IPS-20b (cell line): ENCODE measurements around the gene UBE2G2.
A peak's percentile ranks its signal among the peaks of the same experiment; 100 is the strongest.

ENCODE experiments used
- H3K27ac ChIP-seq: one replicate; pipeline ENCODE4 v1.5.1; 2013; ENCODE audit warnings: low read length
- H3K27me3 ChIP-seq: 2 replicates; pipeline ENCODE4 v1.6.1; 2013; ENCODE audit warnings: mild to moderate bottlenecking, low read length, inconsistent platforms; ENCODE audit not compliant: insufficient read depth
- H3K36me3 ChIP-seq: 2 replicates; pipeline ENCODE4 v1.6.1; 2013; ENCODE audit warnings: low read depth, mild to moderate bottlenecking, inconsistent platforms, low read length, moderate library complexity; ENCODE audit not compliant: insufficient read depth
- H3K4me1 ChIP-seq: 2 replicates; pipeline ENCODE4 v1.6.1; 2013; ENCODE audit warnings: mild to moderate bottlenecking, control low read depth, inconsistent platforms, low read length, moderate library complexity; ENCODE audit not compliant: insufficient read depth
- H3K4me3 ChIP-seq: 2 replicates; pipeline ENCODE4 v1.5.1; 2013; ENCODE audit warnings: mild to moderate bottlenecking, low read length, inconsistent platforms
- H3K9ac ChIP-seq: 2 replicates; pipeline ENCODE4 v1.6.1; 2013; ENCODE audit warnings: low read depth, mild to moderate bottlenecking, inconsistent platforms, low read length, moderate library complexity
- H3K9me3 ChIP-seq: 2 replicates; pipeline ENCODE4 v1.6.1; 2013; ENCODE audit warnings: mild to moderate bottlenecking, low read depth, low read length, inconsistent platforms; ENCODE audit not compliant: insufficient read depth

The UBE2G2 gene

GRCh38 chr21:44844256-44844655, 42.6 kb upstream of the UBE2G2 start:
- Histone ChIP-seq H3K9ac (peak overlapping the region; percentile 47; the same call in 1 of the 2 replicates), H3K4me1 (peaks cover 2% of the 10 kb centered on the region; the same call in 1 of the 2 replicates)

DNA sequence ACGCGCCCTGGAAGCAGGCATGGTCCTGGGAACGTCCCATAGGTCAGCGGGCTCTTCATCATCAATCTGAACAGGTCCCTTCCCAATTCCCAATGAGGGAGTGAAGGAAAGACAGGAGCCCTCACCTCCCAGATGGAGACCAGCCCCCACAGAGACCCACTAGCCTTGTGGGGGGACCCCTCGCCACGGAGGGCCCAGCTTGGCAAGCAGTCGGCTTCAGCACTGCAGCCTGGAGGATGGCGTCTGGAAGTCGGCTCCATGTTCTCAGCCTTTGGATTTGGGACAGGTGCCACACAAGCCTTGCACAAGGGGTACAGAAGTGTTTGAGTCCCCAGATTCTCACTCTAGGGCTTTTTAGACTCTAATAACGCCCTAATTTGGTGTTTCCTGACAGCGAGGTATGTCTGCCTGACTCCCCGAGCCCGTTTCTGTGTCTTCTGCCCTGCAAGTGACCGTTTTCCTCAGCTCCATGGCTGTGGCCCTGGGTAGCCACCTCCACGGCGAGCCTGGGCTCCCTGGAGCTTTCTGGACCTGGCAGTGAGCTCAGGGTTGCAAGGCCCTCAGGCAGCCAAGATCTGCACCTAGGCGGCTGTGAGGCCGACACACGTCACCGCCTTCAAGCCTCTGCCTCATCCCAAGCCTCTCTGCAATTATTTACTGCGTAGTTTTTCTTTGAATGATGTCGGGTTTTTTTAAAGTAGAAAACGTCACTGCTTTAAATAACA, 41.3 kb upstream of the UBE2G2 start:
- Histone ChIP-seq H3K9me3 (no peaks in the 10 kb centered on the region), H3K4me3 (no peak overlapping the region), H3K27me3 (no peaks in the 10 kb centered on the region), H3K9ac (no peak overlapping the region), H3K27ac (no peak overlapping the region), H3K4me1 (peaks cover 2% of the 10 kb centered on the region; the same call in 1 of the 2 replicates), H3K36me3 (no peaks in the 10 kb centered on the region)

More at GRCh38 chr21:44844256-44844655, 42.6 kb upstream of the UBE2G2 start:
- Histone ChIP-seq H3K4me3 (peak overlapping the region; percentile 58; the same call in 1 of the 2 replicates), H3K27me3 (no peaks in the 10 kb centered on the region), H3K36me3 (peaks cover 2% of the 10 kb centered on the region), H3K27ac (no peak overlapping the region), H3K9me3 (no peaks in the 10 kb centered on the region)

GRCh38 chr21:44842087-44842486, 40.5 kb upstream of the UBE2G2 start:
- Histone ChIP-seq H3K9me3 (no peaks in the 10 kb centered on the region), H3K27ac (no peak overlapping the region), H3K36me3 (no peaks in the 10 kb centered on the region), H3K4me3 (no peak overlapping the region), H3K4me1 (peaks cover 2% of the 10 kb centered on the region; the same call in 1 of the 2 replicates), H3K27me3 (no peaks in the 10 kb centered on the region), H3K9ac (no peak overlapping the region)

DNA sequence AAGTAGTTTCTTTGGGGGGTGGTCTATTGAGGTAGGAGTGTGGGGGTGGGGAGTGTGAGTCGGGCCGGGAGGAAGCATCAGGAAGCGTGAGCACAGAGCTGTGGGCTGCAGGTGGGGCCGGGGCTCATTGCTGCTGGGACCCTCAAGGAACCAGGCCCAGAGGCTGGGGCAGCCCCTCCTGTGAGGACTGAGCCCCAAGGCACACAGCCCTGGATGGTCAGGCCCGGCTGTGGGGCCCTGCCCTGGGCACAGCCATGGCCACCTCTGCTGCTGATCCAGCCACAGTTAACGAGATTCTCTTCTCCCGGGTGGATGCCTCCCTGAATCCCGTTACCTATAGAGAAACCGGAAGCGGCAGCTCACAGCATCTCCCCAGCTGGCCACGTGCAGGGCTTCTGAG, 39.2 kb upstream of the UBE2G2 start:
- Histone ChIP-seq H3K27me3 (no peaks in the 10 kb centered on the region), H3K4me1 (no peaks in the 10 kb centered on the region; the same call in 1 of the 2 replicates), H3K36me3 (no peaks in the 10 kb centered on the region), H3K4me3 (no peak overlapping the region), H3K27ac (no peak overlapping the region), H3K9me3 (no peaks in the 10 kb centered on the region), H3K9ac (no peak overlapping the region)

GRCh38 chr21:44838951-44839350, 37.3 kb upstream of the UBE2G2 start:
- no peaks in the 10 kb centered on the region for H3K27me3 ChIP-seq
- no peaks in the 10 kb centered on the region for H3K4me1 ChIP-seq
- H3K4me3 ChIP-seq, result no peak overlapping the region
- H3K9me3 ChIP-seq, result no peaks in the 10 kb centered on the region
- no peak overlapping the region for H3K9ac ChIP-seq
- no peaks in the 10 kb centered on the region for H3K36me3 ChIP-seq
- H3K27ac ChIP-seq, result no peak overlapping the region

GRCh38 chr21:44838039-44838895, 36.6 kb upstream of the UBE2G2 start:
- no peak overlapping the region for H3K9ac ChIP-seq
- no peak overlapping the region for H3K27ac ChIP-seq
- H3K36me3 ChIP-seq, result no peaks in the 10 kb centered on the region
- H3K4me1 ChIP-seq, result no peaks in the 10 kb centered on the region
- H3K9me3 ChIP-seq, result no peaks in the 10 kb centered on the region
- H3K4me3 ChIP-seq, result no peak overlapping the region
- H3K27me3 ChIP-seq, result no peaks in the 10 kb centered on the region

GRCh38 chr21:44837537-44837936, 35.9 kb upstream of the UBE2G2 start:
- no peaks in the 10 kb centered on the region for H3K27me3 ChIP-seq
- H3K9me3 ChIP-seq, result no peaks in the 10 kb centered on the region
- no peaks in the 10 kb centered on the region for H3K36me3 ChIP-seq
- H3K9ac ChIP-seq, result no peak overlapping the region
- H3K27ac ChIP-seq, result no peak overlapping the region
- no peaks in the 10 kb centered on the region for H3K4me1 ChIP-seq
- no peak overlapping the region for H3K4me3 ChIP-seq

GRCh38 chr21:44836666-44837471, 35.2 kb upstream of the UBE2G2 start:
- no peaks in the 10 kb centered on the region for H3K9me3 ChIP-seq
- H3K27ac ChIP-seq, result no peak overlapping the region
- H3K4me3 ChIP-seq, result no peak overlapping the region
- H3K27me3 ChIP-seq, result no peaks in the 10 kb centered on the region
- H3K4me1 ChIP-seq, result no peaks in the 10 kb centered on the region
- no peaks in the 10 kb centered on the region for H3K36me3 ChIP-seq
- no peak overlapping the region for H3K9ac ChIP-seq

DNA sequence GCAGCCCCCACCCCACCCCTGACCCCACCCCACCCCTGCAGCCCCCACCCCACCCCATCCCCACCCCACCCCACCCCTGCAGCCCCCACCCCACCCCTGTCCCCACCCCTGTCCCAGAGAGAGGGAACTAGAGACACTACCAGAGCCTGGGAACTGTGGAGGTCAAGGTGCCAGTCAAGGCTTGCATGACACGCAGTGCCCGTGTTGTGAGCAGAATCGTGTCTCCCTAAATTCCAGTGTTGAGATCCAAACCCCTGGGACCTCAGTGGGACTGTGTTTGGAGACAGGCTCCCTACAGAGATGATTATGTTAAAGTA, 34.7 kb upstream of the UBE2G2 start:
- Histone ChIP-seq H3K9ac (no peak overlapping the region), H3K36me3 (no peaks in the 10 kb centered on the region), H3K4me3 (no peak overlapping the region), H3K9me3 (no peaks in the 10 kb centered on the region), H3K27ac (no peak overlapping the region), H3K27me3 (no peaks in the 10 kb centered on the region), H3K4me1 (no peaks in the 10 kb centered on the region)

DNA sequence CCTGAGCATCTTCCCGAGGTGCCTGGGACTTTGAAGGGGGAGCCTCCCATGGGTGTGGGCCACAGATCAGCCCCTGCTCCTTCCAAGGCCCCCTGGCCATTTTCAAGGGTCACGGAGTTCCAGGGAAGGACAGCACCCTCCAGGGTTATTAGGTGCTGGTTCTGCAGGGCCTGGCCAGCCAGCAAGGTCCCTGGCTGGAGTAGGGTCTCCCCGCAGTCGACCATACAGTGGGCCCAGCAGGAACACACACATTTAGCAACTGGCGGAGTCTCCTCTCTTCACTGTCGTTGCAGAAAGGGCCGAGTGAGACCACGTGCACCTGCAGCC, 34.0 kb upstream of the UBE2G2 start:
- no peak overlapping the region for H3K27ac ChIP-seq

DNA sequence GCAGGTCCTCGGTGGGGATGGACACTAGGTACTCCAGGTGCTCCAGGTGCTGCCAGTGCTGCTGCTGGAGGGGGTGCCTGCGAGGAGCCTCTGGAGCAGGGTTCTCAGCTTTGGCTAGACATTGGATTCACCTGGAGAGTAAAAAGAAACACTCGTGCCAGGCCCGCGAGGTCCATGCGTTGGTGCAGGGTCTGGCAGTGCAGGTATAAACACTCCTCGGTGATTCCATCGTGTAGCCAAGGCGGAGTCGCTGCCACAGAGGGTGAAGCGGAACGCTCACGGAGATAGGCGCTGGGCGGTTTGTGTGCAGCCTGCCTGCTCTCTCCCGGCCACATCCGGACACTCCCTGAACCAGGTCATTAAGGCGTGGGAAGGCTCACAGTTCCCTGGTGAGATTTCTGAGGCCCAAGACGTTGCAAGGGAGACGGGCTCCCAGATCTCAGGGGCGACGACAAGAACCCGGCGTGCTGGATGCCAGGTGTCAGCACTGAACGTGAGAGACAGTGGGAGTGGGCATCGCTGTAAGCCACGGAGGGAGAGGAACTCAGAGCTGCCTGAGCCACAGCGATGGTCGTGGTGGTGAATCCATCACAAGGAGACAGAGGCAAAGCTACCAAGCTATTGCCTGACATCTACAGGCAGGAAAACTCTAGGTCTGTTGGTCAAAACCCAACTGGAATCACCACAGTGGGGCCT, 33.5 kb upstream of the UBE2G2 start:
- Histone ChIP-seq H3K27ac (no peak overlapping the region), H3K4me1 (no peaks in the 10 kb centered on the region), H3K27me3 (no peaks in the 10 kb centered on the region), H3K4me3 (no peak overlapping the region), H3K9me3 (no peaks in the 10 kb centered on the region; the same call in 1 of the 2 replicates), H3K36me3 (no peaks in the 10 kb centered on the region), H3K9ac (no peak overlapping the region)

More for the DNA sequence above, 34.0 kb upstream of the UBE2G2 start:
- Histone ChIP-seq H3K9me3 (no peaks in the 10 kb centered on the region), H3K4me1 (no peaks in the 10 kb centered on the region), H3K9ac (no peak overlapping the region), H3K4me3 (no peak overlapping the region), H3K36me3 (no peaks in the 10 kb centered on the region), H3K27me3 (no peaks in the 10 kb centered on the region)
